Neutrophil (primary cell): ENCODE data around the gene TBC1D24.
A peak's percentile ranks its signal among the peaks of the same experiment; 100 is the strongest.

ENCODE experiments used
- H3K27ac ChIP-seq: fragments of 200-600 bp; sonication (generic); 2 replicates; pipeline ENCODE4 v1.5.1; 2016; ENCODE audit warnings: mild to moderate bottlenecking, moderate library complexity
- H3K27me3 ChIP-seq: fragments of 200-600 bp; sonication (generic); 2 replicates; pipeline ENCODE4 v1.6.0; 2016; ENCODE audit warnings: mild to moderate bottlenecking
- H3K36me3 ChIP-seq: fragments of 200-600 bp; sonication (generic); 2 replicates; pipeline ENCODE4 v1.5.1; 2017
- H3K4me1 ChIP-seq, 2 experiments: fragments of 200-600 bp in 1 of 2; sonication (generic) in 1 of 2; 1 replicate in 1 of 2; 2 replicates in 1 of 2; pipeline versions ENCODE4 v1.5.1 to v1.6.1; 2013 to 2016; ENCODE audit warnings: low read depth in 1 of 2, low read length in 1 of 2, mild to moderate bottlenecking in 1 of 2, moderate library complexity in 1 of 2; ENCODE audit not compliant: control insufficient read depth in 1 of 2, insufficient read depth in 1 of 2
- H3K4me3 ChIP-seq, 2 experiments: fragments of 200-600 bp in 1 of 2; sonication (generic) in 1 of 2; 1 replicate in 1 of 2; 2 replicates in 1 of 2; pipeline ENCODE4 v1.5.1; 2013 to 2016; ENCODE audit warnings: low read depth in 1 of 2, low read length in 1 of 2, mild to moderate bottlenecking in 1 of 2, moderate library complexity in 1 of 2
- H3K9me3 ChIP-seq: fragments of 200-600 bp; sonication (generic); 2 replicates; pipeline ENCODE4 v1.5.1; 2016
- CTCF ChIP-seq: fragments of 200-600 bp; sonication (generic); IDR thresholded peaks from 2 replicates; pipeline ENCODE4 v1.5.1; 2016; ENCODE audit warnings: antibody characterized with exemption

The TBC1D24 gene

GRCh38 chr16:2499454-2499853 is 24.5 kb downstream of the TBC1D24 start:
- no peaks in the 10 kb centered on the region for H3K27me3 ChIP-seq
- H3K36me3 ChIP-seq = peaks cover 16% of the 10 kb centered on the region
- peaks cover 24 to 29% of the 10 kb centered on the region in 2 experiments for H3K4me1 ChIP-seq
- TF ChIP-seq CTCF = no peak
- no peaks in the 10 kb centered on the region for H3K9me3 ChIP-seq
- H3K4me3 ChIP-seq = no peak overlapping the region
- H3K27ac ChIP-seq = no peak overlapping the region

- no peaks in the 10 kb centered on the region for H3K9me3 ChIP-seq
- no peak overlapping the region for H3K27ac ChIP-seq
- TF ChIP-seq CTCF = no peak
- no peak overlapping the region for H3K4me3 ChIP-seq
- no peaks in the 10 kb centered on the region for H3K27me3 ChIP-seq
- peaks cover 16% of the 10 kb centered on the region for H3K36me3 ChIP-seq
- peaks cover 21 to 26% of the 10 kb centered on the region in 2 experiments for H3K4me1 ChIP-seq
These were observed 25.0 kb downstream of the TBC1D24 start for GRCh38 chr16:2499890-2500429.

GRCh38 chr16:2500430-2500917 is 25.5 kb downstream of the TBC1D24 start:
- TF ChIP-seq CTCF = no peak
- Histone ChIP-seq H3K9me3 (no peaks in the 10 kb centered on the region), H3K4me1 (peaks cover 21 to 26% of the 10 kb centered on the region in 2 experiments), H3K4me3 (no peak overlapping the region), H3K36me3 (peaks cover 16% of the 10 kb centered on the region), H3K27ac (no peak overlapping the region), H3K27me3 (no peaks in the 10 kb centered on the region)

GRCh38 chr16:2500918-2501750 is 26.2 kb downstream of the TBC1D24 start:
- no peaks in the 10 kb centered on the region for H3K9me3 ChIP-seq
- H3K4me1 ChIP-seq = peaks cover 21 to 29% of the 10 kb centered on the region in 2 experiments
- H3K4me3 ChIP-seq = no peak overlapping the region
- H3K27ac ChIP-seq = peak overlapping the region; percentile 16
- peak; percentile 96 for TF ChIP-seq CTCF
- H3K36me3 ChIP-seq = peaks cover 16% of the 10 kb centered on the region
- no peaks in the 10 kb centered on the region for H3K27me3 ChIP-seq

- Histone ChIP-seq H3K4me1 (peaks cover 30 to 39% of the 10 kb centered on the region in 2 experiments), H3K4me3 (no peak overlapping the region), H3K9me3 (no peaks in the 10 kb centered on the region), H3K27ac (peak overlapping the region; percentile 38), H3K27me3 (no peaks in the 10 kb centered on the region), H3K36me3 (peaks cover 5% of the 10 kb centered on the region)
- no peak for TF ChIP-seq CTCF
These were observed 27.3 kb downstream of the TBC1D24 start for GRCh38 chr16:2501946-2502895.
